Mucosa of descending colon (tissue), 3 donors: ENCODE measurements around the gene PIH1D1. TPM values are rescaled to one million over a fixed set of nuclear protein-coding genes. Genes with fewer than 3 reads are reported as not detected.

ENCODE experiments used
- ATAC-seq: fragments of 200-7000 bp; cut with Tn5 transposase; one replicate; pipeline ENCODE4 v1.9.1; 2020; ENCODE audit warnings: mild to moderate bottlenecking, moderate library complexity
- DNase-seq, 3 donors: peaks; one replicate each; pipeline ENCODE4 v3.0.0-alpha.2; 2020
- H3K36me3 ChIP-seq: fragments of 200-600 bp; one replicate; pipeline ENCODE4 v1.8.0; 2021; ENCODE audit warnings: low read depth, mild to moderate bottlenecking
- H3K4me1 ChIP-seq: fragments of 200-600 bp; one replicate; pipeline ENCODE4 v1.8.0; 2021; ENCODE audit warnings: low read depth, mild to moderate bottlenecking
- H3K4me3 ChIP-seq: fragments of 200-600 bp; one replicate; pipeline ENCODE4 v1.8.0; 2021; ENCODE audit warnings: mild to moderate bottlenecking
- H3K9me3 ChIP-seq: fragments of 200-600 bp; one replicate; pipeline ENCODE4 v1.8.0; 2021; ENCODE audit warnings: mild to moderate bottlenecking
- intact Hi-C, 2 donors: fragments of 100-400 bp; cut with DNase I in 1 of 2; cut with micrococcal nuclease in 1 of 2; formaldehyde crosslinking; loops; one replicate each; pipeline versions ENCODE4 v1.11.0 to v1.11.1; 2022; cut with DNase I, micrococcal nuclease
- microRNA-seq: library from miRNA; unstranded; fragments of <30 nt; microRNA quantifications from one replicate; pipeline ENCODE4, GENCODE V29; 2019
- total RNA-seq, 3 donors: library from RNA; stranded (reverse); fragmentation: NEBNext Ultra II Directional in 2 of 3; extraction: Animal tissue kit (Norgen Biotek cat#: 25700) in 2 of 3; gene quantifications; one replicate each; pipeline versions ENCODE4 v1.2.1 to v1.2.4, GENCODE V29; 2021 to 2023
- TF ChIP-seq, protein P1 (sequence below): fragments of 200-600 bp; IDR thresholded peaks from one replicate; pipeline ENCODE4 v1.8.0; 2022; ENCODE audit warnings: antibody characterized with exemption, mild to moderate bottlenecking
- donor health status: DM: no; HTN: no; CAD: no; lungs with moderate emphysema.
- donor health status: DM: no; HTN: no; CAD: no.
- donor health status: DM: no; HTN: yes; CAD: no.

The PIH1D1 gene
- total RNA-seq, 3 donors from 2014 or later = 65.2 to 78.7 (median 76.6) TPM

DNA sequence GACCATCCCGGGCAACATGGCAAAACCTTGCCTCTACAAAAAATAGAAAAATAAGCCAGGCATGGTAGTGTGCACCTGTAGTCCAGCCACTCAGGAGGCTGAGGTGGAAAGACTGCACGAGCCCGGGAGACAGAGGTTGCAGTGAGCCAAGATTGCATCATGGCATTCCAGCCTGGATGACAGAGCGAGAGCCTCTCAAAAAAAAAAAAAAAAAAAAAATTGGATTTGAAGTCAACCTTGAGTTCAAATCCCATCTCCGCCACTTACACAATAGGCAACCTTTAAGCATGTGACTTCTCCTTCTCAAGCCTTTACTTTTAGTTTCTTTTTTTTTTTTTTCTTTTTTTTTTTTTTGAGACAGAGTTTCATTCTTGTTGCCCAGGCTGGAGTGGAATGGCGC is 51.6 kb downstream of the PIH1D1 start:
- TF ChIP-seq, protein P1, sequence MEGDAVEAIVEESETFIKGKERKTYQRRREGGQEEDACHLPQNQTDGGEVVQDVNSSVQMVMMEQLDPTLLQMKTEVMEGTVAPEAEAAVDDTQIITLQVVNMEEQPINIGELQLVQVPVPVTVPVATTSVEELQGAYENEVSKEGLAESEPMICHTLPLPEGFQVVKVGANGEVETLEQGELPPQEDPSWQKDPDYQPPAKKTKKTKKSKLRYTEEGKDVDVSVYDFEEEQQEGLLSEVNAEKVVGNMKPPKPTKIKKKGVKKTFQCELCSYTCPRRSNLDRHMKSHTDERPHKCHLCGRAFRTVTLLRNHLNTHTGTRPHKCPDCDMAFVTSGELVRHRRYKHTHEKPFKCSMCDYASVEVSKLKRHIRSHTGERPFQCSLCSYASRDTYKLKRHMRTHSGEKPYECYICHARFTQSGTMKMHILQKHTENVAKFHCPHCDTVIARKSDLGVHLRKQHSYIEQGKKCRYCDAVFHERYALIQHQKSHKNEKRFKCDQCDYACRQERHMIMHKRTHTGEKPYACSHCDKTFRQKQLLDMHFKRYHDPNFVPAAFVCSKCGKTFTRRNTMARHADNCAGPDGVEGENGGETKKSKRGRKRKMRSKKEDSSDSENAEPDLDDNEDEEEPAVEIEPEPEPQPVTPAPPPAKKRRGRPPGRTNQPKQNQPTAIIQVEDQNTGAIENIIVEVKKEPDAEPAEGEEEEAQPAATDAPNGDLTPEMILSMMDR = no peak
- Histone ChIP-seq H3K4me3 (no peak overlapping the region), H3K9me3 (no peaks in the 10 kb centered on the region), H3K4me1 (no peaks in the 10 kb centered on the region), H3K36me3 (no peaks in the 10 kb centered on the region)
- no peak for DNase-seq
- ATAC-seq = no peak
- intact Hi-C loops = no loop called here

DNA sequence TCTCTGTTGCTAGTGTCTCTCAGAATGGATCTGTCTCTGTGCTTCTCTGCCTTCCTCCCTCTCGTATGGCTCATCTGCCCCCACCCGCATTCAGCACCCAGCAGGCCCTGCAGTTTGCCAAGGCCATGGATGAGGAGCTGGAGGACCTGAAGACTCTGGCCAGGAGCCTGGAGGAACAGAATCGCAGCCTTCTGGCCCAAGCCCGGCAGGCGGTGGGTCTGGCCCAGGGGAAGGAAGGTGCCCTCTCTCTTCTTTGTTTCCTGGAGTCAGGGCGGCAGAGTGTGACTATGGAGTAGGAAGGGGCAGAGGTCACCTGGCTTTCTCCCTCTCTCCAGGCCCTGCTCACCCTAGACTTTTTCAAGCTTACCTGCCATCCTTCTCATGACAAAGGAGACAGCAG is 52.7 kb downstream of the PIH1D1 start:
- intact Hi-C loops = loop anchor here in 1 of 2 donors (5.0 kb wide), 1 partner anchor 33 kb away; no protein-coding TSS in a partner anchor
- TF ChIP-seq, protein P1 = no peak
- DNase-seq (peak in 1 of 3 donors; percentile 22), ATAC-seq (no peak)
- H3K36me3 ChIP-seq = no peaks in the 10 kb centered on the region
- H3K9me3 ChIP-seq = no peaks in the 10 kb centered on the region
- H3K4me3 ChIP-seq = no peak overlapping the region
- no peaks in the 10 kb centered on the region for H3K4me1 ChIP-seq

DNA sequence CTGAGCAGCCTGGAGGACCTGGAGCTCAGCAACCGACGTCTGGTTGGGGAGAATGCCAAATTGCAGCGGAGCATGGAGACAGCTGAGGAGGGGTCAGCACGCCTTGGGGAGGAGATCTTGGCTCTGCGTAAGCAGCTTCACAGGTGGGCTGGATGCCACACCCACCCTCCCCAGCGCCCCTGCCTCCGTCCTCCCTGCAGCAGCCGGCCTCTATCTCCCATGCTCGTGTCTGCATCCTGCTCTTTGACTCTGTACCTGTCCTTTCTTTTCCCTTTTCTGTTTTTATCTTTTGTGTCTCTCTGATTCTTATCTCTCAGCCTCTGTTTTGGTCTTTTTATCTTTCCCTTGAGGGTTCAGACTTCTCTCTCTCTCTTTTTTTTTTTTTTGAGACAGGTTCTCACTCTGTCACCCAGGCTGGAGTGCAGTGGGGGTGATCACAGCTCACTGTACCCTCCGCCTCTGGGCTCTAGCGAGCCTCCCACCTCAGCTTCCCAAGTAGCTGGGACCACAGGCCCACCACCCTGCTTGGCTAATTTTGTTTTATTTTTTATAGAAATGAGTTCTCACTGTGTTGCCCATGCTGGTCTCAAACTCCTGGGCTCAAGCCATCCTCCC is 53.5 kb downstream of the PIH1D1 start:
- ATAC-seq = no peak
- no peak overlapping the region for H3K4me3 ChIP-seq

DNA sequence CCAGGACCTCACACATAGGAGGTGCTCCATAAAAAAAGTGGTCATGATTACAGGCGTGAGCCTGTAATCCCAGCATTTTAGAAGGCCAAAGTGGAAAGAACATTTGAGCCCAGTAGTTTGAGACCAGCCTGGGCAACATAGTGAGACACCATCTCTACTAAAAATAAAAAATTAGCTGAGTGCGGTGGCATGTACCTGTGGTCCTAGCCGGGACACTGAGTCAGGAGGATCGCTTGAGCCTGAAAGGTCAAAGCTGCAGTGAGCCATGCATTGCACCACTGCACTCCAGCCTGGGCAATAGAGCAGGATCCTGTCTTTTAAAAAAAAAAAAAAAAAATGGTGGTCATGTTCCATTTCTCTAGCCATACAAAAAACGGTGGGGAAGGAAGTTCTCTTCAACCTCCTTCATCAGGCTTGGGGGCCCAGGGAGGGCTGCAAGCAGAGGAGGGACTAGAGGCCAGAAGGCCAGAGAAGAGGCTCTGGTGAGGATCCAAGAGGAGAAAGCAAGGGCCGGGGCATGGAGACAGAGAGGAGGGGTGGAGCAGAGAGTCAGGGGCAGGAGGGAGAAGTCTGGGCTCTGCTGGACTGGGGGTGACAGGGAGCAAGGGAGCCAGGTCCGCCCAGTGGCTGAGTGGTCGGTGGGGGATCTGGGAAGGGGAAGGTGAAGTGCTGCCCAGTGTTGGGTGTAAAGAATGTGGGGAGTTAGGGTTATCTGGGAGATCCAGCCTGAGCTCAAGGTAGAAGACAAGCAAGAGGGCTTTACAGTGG is 54.7 kb downstream of the PIH1D1 start:
- Histone ChIP-seq H3K4me3 (no peak overlapping the region), H3K4me1 (no peaks in the 10 kb centered on the region), H3K36me3 (no peaks in the 10 kb centered on the region), H3K9me3 (no peaks in the 10 kb centered on the region)
- no peak for DNase-seq
- no peak for ATAC-seq
- intact Hi-C loops = loop anchor here in 1 of 2 donors (5.0 kb wide), 1 partner anchor 35 kb away; no protein-coding TSS in a partner anchor
- TF ChIP-seq, protein P1 = no peak

More for the DNA sequence above, 53.5 kb downstream of the PIH1D1 start:
- peak in 1 of 3 donors; percentile 4 for DNase-seq
- H3K36me3 ChIP-seq = no peaks in the 10 kb centered on the region
- no peaks in the 10 kb centered on the region for H3K9me3 ChIP-seq
- TF ChIP-seq, protein P1 = no peak
- no peaks in the 10 kb centered on the region for H3K4me1 ChIP-seq
- intact Hi-C loops = loop anchor here in 1 of 2 donors (5.0 kb wide), 1 partner anchor 34 kb away; no protein-coding TSS in a partner anchor

Small RNA genes within 50 kb of the gene (microRNA-seq; reads per million reads assigned to microRNA genes)
- 2,849 reads per million, percentile 89 among the genes with 10 or more reads in this experiment for gene MIR150

Other genes with a start within 250 kb of the PIH1D1 start
- 1 to 10 TPM in 1 of 3 donors, under 1 TPM in 2; 0.36 to 3.7 (median 0.52) TPM for gene SLC6A16, start 126.6 kb downstream of the PIH1D1 start, total RNA-seq
- gene CD37, start 116.4 kb downstream of the PIH1D1 start, total RNA-seq = 10 to 100 TPM in 2 of 3 donors, 1 to 10 TPM in 1; 5.6 to 11.2 (median 10.1) TPM
- gene TEAD2, start 89.4 kb downstream of the PIH1D1 start, total RNA-seq = 10 to 100 TPM in 2 of 3 donors, 1 to 10 TPM in 1; 9.8 to 64.0 (median 21.8) TPM
- under 1 TPM in 1 of 3 donors, not detected in 2; 0.44 TPM for gene DKKL1, start 87.9 kb downstream of the PIH1D1 start, total RNA-seq
- not detected for gene KASH5, start 63.6 kb downstream of the PIH1D1 start, total RNA-seq
- gene PTH2, start 28.4 kb downstream of the PIH1D1 start, total RNA-seq = not detected
- gene GFY, start 26.4 kb downstream of the PIH1D1 start, total RNA-seq = not detected
- gene SLC17A7, start 10.3 kb downstream of the PIH1D1 start, total RNA-seq = 1 to 10 TPM in 1 of 3 donors, under 1 TPM in 2; 0.20 to 1.0 (median 0.51) TPM
- 10 to 100 TPM; 31.2 to 36.4 (median 36.3) TPM for gene ALDH16A1, start 1.4 kb upstream of the PIH1D1 start, total RNA-seq
- 10 to 100 TPM in 1 of 3 donors, 1 to 10 TPM in 2; 3.3 to 14.8 (median 7.8) TPM for gene FLT3LG, start 22.4 kb upstream of the PIH1D1 start, total RNA-seq
- 1,000 to 10,000 TPM; 2,162 to 2,782 (median 2,296) TPM for gene RPL13A, start 35.8 kb upstream of the PIH1D1 start, total RNA-seq
- gene RPS11, start 44.6 kb upstream of the PIH1D1 start, total RNA-seq = 1,000 to 10,000 TPM; 1,414 to 1,682 (median 1,521) TPM
- gene FCGRT, start 60.8 kb upstream of the PIH1D1 start, total RNA-seq = 100 to 1,000 TPM; 308 to 537 (median 450) TPM
- 10 to 100 TPM; 28.5 to 42.2 (median 34.0) TPM for gene RCN3, start 76.2 kb upstream of the PIH1D1 start, total RNA-seq
- 10 to 100 TPM; 59.2 to 72.5 (median 66.3) TPM for gene NOSIP, start 128.7 kb upstream of the PIH1D1 start, total RNA-seq
- gene PRRG2, start 129.5 kb upstream of the PIH1D1 start, total RNA-seq = 10 to 100 TPM in 2 of 3 donors, 1 to 10 TPM in 1; 9.1 to 25.1 (median 18.9) TPM
- gene PRR12, start 139.4 kb upstream of the PIH1D1 start, total RNA-seq = 10 to 100 TPM; 24.2 to 37.3 (median 26.2) TPM
- gene RRAS, start 188.3 kb upstream of the PIH1D1 start, total RNA-seq = 10 to 100 TPM; 43.9 to 89.8 (median 48.6) TPM
- gene SCAF1, start 190.4 kb upstream of the PIH1D1 start, total RNA-seq = 10 to 100 TPM; 55.5 to 75.0 (median 56.1) TPM
- 100 to 1,000 TPM in 1 of 3 donors, 10 to 100 TPM in 2; 76.1 to 119 (median 90.1) TPM for gene IRF3, start 214.0 kb upstream of the PIH1D1 start, total RNA-seq
- 10 to 100 TPM in 2 of 3 donors, 1 to 10 TPM in 1; 9.6 to 20.8 (median 16.3) TPM for gene BCL2L12, start 214.1 kb upstream of the PIH1D1 start, total RNA-seq
- 100 to 1,000 TPM in 1 of 3 donors, 10 to 100 TPM in 2; 68.1 to 101 (median 94.8) TPM for gene PRMT1, start 225.5 kb upstream of the PIH1D1 start, total RNA-seq
- 1 to 10 TPM in 2 of 3 donors, under 1 TPM in 1; 0.69 to 1.3 (median 1.2) TPM for gene ADM5, start 237.8 kb upstream of the PIH1D1 start, total RNA-seq
- 1 to 10 TPM; 1.9 to 7.6 (median 2.2) TPM for gene CPT1C, start 239.3 kb upstream of the PIH1D1 start, total RNA-seq